Glutamatergic neuron (in vitro differentiated cells): ENCODE measurements around the gene CTSC. TPM values are rescaled to one million over a fixed set of nuclear protein-coding genes. Genes with fewer than 3 reads are reported as not detected.
"Not testable (repeated sequence)": the region's sequence is repeated elsewhere in the genome, so short reads cannot be mapped to it uniquely, and the experiment has no call there.

Experiments used
- DNase-seq: peaks from one replicate; pipeline ENCODE4 v3.0.0; 2022
- H3K27ac Mint-ChIP-seq: one replicate; pipeline ENCODE4 v1.8.0; 2020; ENCODE audit warnings: mild to moderate bottlenecking, mixed read lengths, inconsistent platforms; ENCODE audit not compliant: unreplicated experiment
- H3K27me3 Mint-ChIP-seq: one replicate; pipeline ENCODE4 v1.8.0; 2020; ENCODE audit warnings: mild to moderate bottlenecking, moderate library complexity, mixed read lengths, inconsistent platforms; ENCODE audit not compliant: unreplicated experiment
- H3K36me3 Mint-ChIP-seq: one replicate; pipeline ENCODE4 v1.8.0; 2020; ENCODE audit warnings: mild to moderate bottlenecking, mixed read lengths, inconsistent platforms; ENCODE audit not compliant: unreplicated experiment
- H3K4me1 Mint-ChIP-seq: one replicate; pipeline ENCODE4 v1.8.0; 2020; ENCODE audit warnings: mild to moderate bottlenecking, low read depth, mixed read lengths, inconsistent platforms; ENCODE audit not compliant: unreplicated experiment
- H3K4me3 Mint-ChIP-seq: one replicate; pipeline ENCODE4 v1.8.0; 2020; ENCODE audit warnings: mild to moderate bottlenecking, mixed read lengths, inconsistent platforms; ENCODE audit not compliant: unreplicated experiment
- H3K9me3 Mint-ChIP-seq: one replicate; pipeline ENCODE4 v1.8.0; 2020; ENCODE audit warnings: mild to moderate bottlenecking, moderate library complexity, mixed read lengths, inconsistent platforms; ENCODE audit not compliant: unreplicated experiment
- CTCF ChIP-seq: fragments of 200-600 bp; sonication (generic); IDR thresholded peaks from one replicate; pipeline ENCODE4 v1.5.0; 2021; ENCODE audit not compliant: partially characterized antibody, unreplicated experiment
- total RNA-seq: library from RNA; stranded (reverse); fragmentation: NEBNext Ultra II Directional; extraction: Animal tissue kit (Norgen Biotek cat#: 25700); gene quantifications from one replicate; pipeline ENCODE4 v1.2.1, GENCODE V29; 2021; ENCODE audit not compliant: unreplicated experiment

CTSC gene
- total RNA-seq, 1 donor from 2014 or later: 27.4 TPM

DNA sequence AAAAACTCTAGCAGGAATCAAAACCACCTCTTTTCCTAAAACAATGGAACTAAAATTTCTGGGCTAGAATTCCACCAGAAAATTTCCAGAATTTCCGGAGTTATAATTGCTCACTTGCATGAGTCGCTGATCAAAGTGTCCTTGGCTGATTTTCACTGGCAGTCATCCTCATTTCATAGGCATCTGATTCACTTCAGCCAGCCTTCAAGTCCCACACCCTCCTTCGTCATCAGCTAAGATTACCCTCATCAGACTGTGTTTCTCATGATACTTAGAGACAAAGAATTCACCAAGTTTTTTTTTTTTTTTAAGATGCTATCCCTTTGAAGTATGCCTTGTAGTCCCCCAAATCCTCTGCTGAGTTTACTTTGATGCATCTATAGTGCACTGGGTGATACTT, 90.8 kb downstream of the CTSC start:
- Mint-ChIP-seq H3K27ac (no peak overlapping the region), H3K4me3 (no peak overlapping the region), H3K27me3 (no peaks in the 10 kb centered on the region), H3K36me3 (peaks cover 9% of the 10 kb centered on the region), H3K4me1 (peaks cover 1% of the 10 kb centered on the region), H3K9me3 (peaks cover 8% of the 10 kb centered on the region)
- no peak for DNase-seq
- no peak for TF ChIP-seq CTCF

GRCh38 chr11:88245576-88245975, 92.0 kb downstream of the CTSC start:
- not testable (repeated sequence) for H3K27me3 Mint-ChIP-seq, H3K27ac Mint-ChIP-seq, H3K4me3 Mint-ChIP-seq, DNase-seq, H3K4me1 Mint-ChIP-seq, H3K9me3 Mint-ChIP-seq
- peaks cover 11% of the 10 kb centered on the region for H3K36me3 Mint-ChIP-seq

Other genes starting within 250 kb of the CTSC start
- 0.76 TPM for gene RAB38, start 162.3 kb downstream of the CTSC start, total RNA-seq